Left lung (tissue), 10 donors: ENCODE results near the gene ABCA7. TPM values are rescaled to one million over a fixed set of nuclear protein-coding genes. Genes with fewer than 3 reads are reported as not detected.

ENCODE experiments used
- ATAC-seq: fragments of 200-7000 bp; cut with Tn5 transposase; one replicate; pipeline ENCODE4 v1.9.1; 2020; ENCODE audit warnings: moderate library complexity
- DNase-seq, 4 donors: peaks; one replicate each; pipeline ENCODE4 v3.0.0-alpha.2; 2013 to 2020
- H3K27ac ChIP-seq, 2 donors: fragments of 200-600 bp; sonication (generic) in 1 of 2; one replicate each; pipeline versions ENCODE4 v1.5.0 to v1.8.0; 2020 to 2021
- H3K27me3 ChIP-seq, 2 donors: fragments of 200-600 bp; sonication (generic) in 1 of 2; one replicate each; pipeline versions ENCODE4 v1.5.0 to v1.8.0; 2020 to 2021
- H3K36me3 ChIP-seq, 2 donors: fragments of 200-600 bp; sonication (generic) in 1 of 2; one replicate each; pipeline versions ENCODE4 v1.5.0 to v1.8.0; 2020 to 2021
- H3K4me1 ChIP-seq, 2 donors: fragments of 200-600 bp; one replicate each; pipeline ENCODE4 v1.8.0; 2021
- H3K4me3 ChIP-seq, 2 donors: fragments of 200-600 bp; sonication (generic) in 1 of 2; one replicate each; pipeline versions ENCODE4 v1.5.0 to v1.8.0; 2020 to 2021; ENCODE audit warnings: mild to moderate bottlenecking in 1 of 2
- H3K9me3 ChIP-seq, 2 donors: fragments of 200-600 bp; sonication (generic) in 1 of 2; one replicate each; pipeline versions ENCODE4 v1.5.0 to v1.8.0; 2020 to 2021
- CTCF ChIP-seq, 2 donors: fragments of 200-600 bp; sonication (generic) in 1 of 2; IDR thresholded peaks; one replicate each; pipeline versions ENCODE4 v1.5.0 to v1.8.0; 2021; ENCODE audit warnings: antibody characterized with exemption in 2 of 2
- intact Hi-C, 2 donors: fragments of 100-400 bp; cut with DNase I; formaldehyde crosslinking; loops; one replicate each; pipeline versions ENCODE4 v1.11.2 to v1.14.2; 2022
- polyA plus RNA-seq, 6 donors: library from polyadenylated mRNA; unstranded; fragments of 120-200 nt; gene quantifications; one replicate each; pipeline ENCODE4 v1.2.1, GENCODE V29; 2013; ENCODE audit not compliant: insufficient read length in 6 of 6
- total RNA-seq, 2 donors: library from RNA; stranded (reverse); fragmentation: NEBNext Ultra II Directional; extraction: Animal tissue kit (Norgen Biotek cat#: 25700); gene quantifications; one replicate each; pipeline ENCODE4 v1.2.1, GENCODE V29; 2021
- donor health status: DM: no; HTN: yes; CAD: no.
- donor health status: DM: no; HTN: no; CAD: no.

Gene ABCA7
- total and polyA plus RNA-seq, 8 donors: 3.3 to 52.2 (median 4.9) TPM

- intact Hi-C loops: loop anchor here in 1 of 2 donors (5.0 kb wide), 1 partner anchor 82 kb away; no protein-coding TSS in a partner anchor
- no peak for TF ChIP-seq CTCF (IDR thresholded peaks at IDR 0.05)
- Histone ChIP-seq H3K27ac (no peak overlapping the region), H3K4me1 (peaks cover 19 to 68% of the 10 kb centered on the region in 2 donors), H3K4me3 (no peak overlapping the region), H3K36me3 (peaks cover 0 to 92% of the 10 kb centered on the region in 2 donors), H3K27me3 (no peaks in the 10 kb centered on the region), H3K9me3 (no peaks in the 10 kb centered on the region)
- ATAC-seq (no peak), DNase-seq (no peak)
Measured at GRCh38 chr19:1109697-1110671, 70.1 kb downstream of the ABCA7 start.

- intact Hi-C loops: loop anchor here in 1 of 2 donors (5.0 kb wide), 1 partner anchor 81 kb away; no protein-coding TSS in a partner anchor
- H3K27me3 ChIP-seq: no peaks in the 10 kb centered on the region
- peaks cover 12 to 58% of the 10 kb centered on the region in 2 donors for H3K4me1 ChIP-seq
- H3K27ac ChIP-seq: no peak overlapping the region
- DNase-seq (no peak), ATAC-seq (no peak)
- H3K4me3 ChIP-seq: no peak overlapping the region
- H3K9me3 ChIP-seq: no peaks in the 10 kb centered on the region
- no peak for TF ChIP-seq CTCF (IDR thresholded peaks at IDR 0.05)
- H3K36me3 ChIP-seq: peaks cover 0 to 100% of the 10 kb centered on the region in 2 donors
Measured at GRCh38 chr19:1110809-1111640, 71.1 kb downstream of the ABCA7 start.

DNA sequence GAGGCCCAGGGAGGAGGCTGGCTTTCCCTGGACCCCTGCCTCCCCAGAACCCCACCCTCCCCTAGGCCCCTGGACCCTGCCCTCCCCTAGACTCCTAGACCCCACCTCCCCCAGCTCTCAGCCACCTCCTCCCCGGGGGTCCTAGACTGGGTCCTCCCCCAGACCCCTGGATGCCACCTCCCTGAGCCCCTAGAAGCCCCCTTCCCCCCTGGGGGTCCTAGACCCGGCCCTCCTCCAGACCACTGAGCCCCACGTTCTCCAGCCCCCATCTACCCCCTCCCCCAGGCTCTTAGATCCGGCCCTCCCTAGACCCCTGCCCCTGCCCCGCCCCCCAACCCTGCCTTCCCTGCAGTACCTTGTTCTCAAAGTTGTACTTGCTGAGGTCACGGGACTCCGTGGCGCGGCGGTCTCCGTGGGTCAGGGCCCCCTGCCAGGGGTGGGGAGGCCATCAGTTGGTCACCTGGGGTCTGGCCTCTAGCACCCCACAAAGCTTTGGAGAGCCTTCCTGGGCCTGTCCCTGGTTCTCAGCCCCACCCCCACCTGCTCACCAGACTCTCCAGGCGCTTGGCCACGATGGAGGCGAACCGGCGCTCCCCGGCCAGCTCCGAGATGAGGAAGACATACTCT lies 71.8 kb downstream of the ABCA7 start:
- Histone ChIP-seq H3K36me3 (peaks cover 0 to 100% of the 10 kb centered on the region in 2 donors), H3K4me3 (no peak overlapping the region), H3K27ac (no peak overlapping the region), H3K9me3 (no peaks in the 10 kb centered on the region), H3K4me1 (peaks cover 7 to 50% of the 10 kb centered on the region in 2 donors), H3K27me3 (no peaks in the 10 kb centered on the region)
- intact Hi-C loops: loop anchor here in 1 of 2 donors (5.0 kb wide), 1 partner anchor 81 kb away; no protein-coding TSS in a partner anchor
- TF ChIP-seq CTCF (IDR thresholded peaks at IDR 0.05): no peak
- DNase-seq: no peak
- ATAC-seq: no peak

- ATAC-seq (peak; percentile 63), DNase-seq (peak in 2 of 4 donors; percentile 61 to 77)
- intact Hi-C loops: loop anchor here in 1 of 2 donors (5.0 kb wide), 1 partner anchor 80 kb away; no protein-coding TSS in a partner anchor
- Histone ChIP-seq H3K36me3 (peaks cover 0 to 100% of the 10 kb centered on the region in 2 donors), H3K4me1 (peaks cover 7 to 43% of the 10 kb centered on the region in 2 donors), H3K9me3 (no peaks in the 10 kb centered on the region), H3K27ac (peak overlapping the region; percentile 2 to 66), H3K27me3 (no peaks in the 10 kb centered on the region), H3K4me3 (no peak overlapping the region)
- TF ChIP-seq CTCF (IDR thresholded peaks at IDR 0.05): no peak
Measured at GRCh38 chr19:1112268-1113029, 72.5 kb downstream of the ABCA7 start.
